GM12873 (cell line): ENCODE results near the gene MAP9.

Experiments
- TF ChIP-seq, protein P1 (sequence below): IDR thresholded peaks from 2 replicates; pipeline ENCODE4 v1.5.1; 2012; ENCODE audit warnings: low read depth, mild to moderate bottlenecking, moderate library complexity, low read length, control low read depth; ENCODE audit not compliant: insufficient read depth; ENCODE audit errors: missing control alignments

MAP9 gene

DNA sequence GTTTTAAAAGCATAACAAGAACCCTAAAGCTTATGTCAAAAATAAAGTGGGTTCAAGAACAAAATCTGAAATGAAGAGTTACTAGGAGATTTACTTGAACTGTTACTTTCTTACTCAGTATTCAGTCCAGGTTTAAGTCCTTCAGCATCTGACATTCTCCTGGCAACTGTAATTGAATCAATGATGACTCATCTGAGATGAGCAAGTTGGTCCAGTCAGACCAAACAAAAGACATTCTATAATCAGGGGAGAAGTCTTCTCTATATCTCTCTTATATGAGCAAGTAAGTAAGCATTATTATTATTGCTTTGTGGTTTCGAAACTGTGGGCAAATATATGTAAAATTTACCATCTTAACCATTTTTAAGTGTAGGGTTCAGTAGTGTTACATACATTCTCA is 34.6 kb downstream of the MAP9 start:
- TF ChIP-seq, protein P1, sequence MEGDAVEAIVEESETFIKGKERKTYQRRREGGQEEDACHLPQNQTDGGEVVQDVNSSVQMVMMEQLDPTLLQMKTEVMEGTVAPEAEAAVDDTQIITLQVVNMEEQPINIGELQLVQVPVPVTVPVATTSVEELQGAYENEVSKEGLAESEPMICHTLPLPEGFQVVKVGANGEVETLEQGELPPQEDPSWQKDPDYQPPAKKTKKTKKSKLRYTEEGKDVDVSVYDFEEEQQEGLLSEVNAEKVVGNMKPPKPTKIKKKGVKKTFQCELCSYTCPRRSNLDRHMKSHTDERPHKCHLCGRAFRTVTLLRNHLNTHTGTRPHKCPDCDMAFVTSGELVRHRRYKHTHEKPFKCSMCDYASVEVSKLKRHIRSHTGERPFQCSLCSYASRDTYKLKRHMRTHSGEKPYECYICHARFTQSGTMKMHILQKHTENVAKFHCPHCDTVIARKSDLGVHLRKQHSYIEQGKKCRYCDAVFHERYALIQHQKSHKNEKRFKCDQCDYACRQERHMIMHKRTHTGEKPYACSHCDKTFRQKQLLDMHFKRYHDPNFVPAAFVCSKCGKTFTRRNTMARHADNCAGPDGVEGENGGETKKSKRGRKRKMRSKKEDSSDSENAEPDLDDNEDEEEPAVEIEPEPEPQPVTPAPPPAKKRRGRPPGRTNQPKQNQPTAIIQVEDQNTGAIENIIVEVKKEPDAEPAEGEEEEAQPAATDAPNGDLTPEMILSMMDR = no peak

DNA sequence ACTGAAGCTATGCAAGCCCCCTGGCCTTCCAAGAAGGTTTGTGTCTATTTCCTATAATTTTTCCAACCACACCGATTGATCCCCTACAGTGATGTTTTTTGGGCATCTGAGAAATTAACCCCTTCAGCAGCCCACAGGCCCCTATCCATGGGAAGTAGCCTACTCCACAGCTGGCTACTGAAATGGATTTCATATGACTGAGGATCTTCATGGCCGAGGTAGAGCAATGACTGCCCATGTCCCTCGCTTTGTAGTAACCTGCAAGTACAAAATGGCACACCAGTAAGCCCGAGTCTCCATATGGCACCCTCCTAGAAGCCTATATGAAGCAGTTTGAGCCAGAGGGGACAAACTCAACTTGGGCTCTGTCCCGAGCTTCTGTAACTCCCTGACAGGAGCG is 36.8 kb downstream of the MAP9 start:
- TF ChIP-seq, protein P1 = no peak

DNA sequence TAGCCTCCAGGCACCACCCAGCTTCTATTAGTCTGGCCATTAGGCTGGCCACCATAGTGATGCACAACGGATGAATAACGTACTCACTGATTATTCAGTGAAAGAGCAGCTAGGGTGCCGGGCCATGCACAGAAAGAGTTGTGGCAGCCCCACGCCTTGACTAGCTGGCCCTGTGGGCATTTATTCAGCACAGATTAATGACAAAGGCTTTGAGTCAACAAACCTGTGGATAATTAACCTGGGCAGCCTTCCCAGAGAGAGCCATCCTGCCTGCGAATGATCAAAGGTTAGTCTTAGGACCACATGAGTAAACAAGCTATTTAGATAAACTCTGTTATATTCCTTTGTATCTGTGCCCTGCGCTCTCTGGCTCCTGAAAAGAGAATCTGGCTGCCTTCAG is 37.2 kb downstream of the MAP9 start:
- TF ChIP-seq, protein P1 = no peak

DNA sequence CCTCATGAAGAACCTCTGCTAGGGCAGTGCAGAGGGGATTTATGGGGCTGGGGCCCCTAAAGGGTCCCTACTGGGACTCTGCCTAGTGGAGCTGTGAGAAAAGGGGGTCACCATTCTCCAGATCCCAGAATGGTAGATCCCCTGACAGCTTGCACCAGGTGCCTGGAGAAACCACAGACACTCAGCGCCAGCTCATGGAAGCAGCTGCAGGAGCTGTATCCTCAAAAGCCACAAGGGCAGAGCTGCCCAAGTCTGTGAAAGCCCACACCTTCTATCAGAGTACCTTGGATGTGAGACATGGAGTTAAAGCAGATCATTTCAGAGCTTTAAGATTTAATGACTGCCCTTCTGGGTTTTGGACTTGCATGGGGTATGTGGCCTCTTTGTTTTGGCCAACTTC is 38.6 kb downstream of the MAP9 start:
- TF ChIP-seq, protein P1 = no peak

DNA sequence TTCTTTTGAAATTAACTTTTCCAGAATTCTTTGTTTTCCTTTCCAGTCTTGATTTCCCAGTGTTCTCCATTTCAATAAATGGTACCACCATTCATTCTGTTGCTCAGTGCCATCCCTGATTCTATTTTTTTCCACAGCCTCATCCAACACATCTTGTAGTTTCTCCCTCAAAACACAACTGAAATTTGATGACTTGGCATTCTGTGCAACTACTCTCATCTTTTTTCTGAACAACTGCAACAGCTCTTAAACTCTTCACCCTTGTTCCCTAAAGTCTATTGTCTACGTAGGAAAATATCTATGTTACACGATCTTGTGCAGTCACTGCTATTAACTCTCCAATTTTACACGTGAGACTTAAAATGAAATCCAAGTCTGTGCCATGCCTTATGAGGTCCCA is 40.5 kb downstream of the MAP9 start:
- TF ChIP-seq, protein P1 = no peak

DNA sequence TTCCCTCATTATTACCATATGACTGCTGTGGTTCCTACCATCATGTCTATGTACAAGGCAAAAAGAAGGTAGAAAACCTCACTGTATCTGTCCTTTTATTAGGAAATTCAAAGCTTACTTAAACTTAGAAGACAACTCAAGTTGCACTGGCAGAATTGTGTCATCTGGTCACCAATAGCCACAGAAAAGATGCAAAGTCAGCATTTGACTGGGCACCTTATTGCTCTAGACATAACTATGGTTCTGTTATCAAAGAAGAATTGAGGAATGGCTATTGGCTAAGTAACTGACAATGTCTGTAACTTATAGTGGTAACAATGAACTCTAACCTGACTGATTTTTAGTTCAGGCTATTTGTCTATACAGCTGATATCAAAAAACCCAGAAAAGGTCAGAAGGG is 45.3 kb downstream of the MAP9 start:
- TF ChIP-seq, protein P1 = no peak

DNA sequence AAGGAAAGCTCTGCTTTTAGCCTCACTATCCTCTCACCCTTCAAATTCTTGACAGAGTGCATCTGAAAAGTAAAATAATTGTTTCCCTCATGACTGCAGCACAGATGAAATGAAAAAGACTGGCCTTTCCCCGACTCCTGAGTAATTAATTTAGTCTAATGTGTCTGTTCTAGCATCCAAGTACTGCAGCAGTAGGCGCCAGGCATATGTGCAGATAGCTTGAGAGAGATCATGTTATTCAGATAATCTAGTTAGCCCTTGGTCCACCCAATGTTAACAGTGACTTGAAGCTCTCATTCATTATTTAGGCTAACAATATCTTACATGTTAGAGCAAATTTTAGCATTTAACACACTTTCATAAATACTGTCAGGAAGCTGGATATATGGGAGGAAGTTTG is 54.0 kb downstream of the MAP9 start:
- TF ChIP-seq, protein P1 = no peak
